Measurements from ENCODE around the gene REEP1. TPM values are rescaled to one million over a fixed set of nuclear protein-coding genes. Genes with fewer than 3 reads are reported as not detected.

The REEP1 gene
- total and polyA plus RNA-seq, 9 of the 15 experiments (the other 6 are each of a cell fraction or from before 2014, with no cell fraction given) = 0.11 to 0.67 (median 0.13) TPM

- TF ChIP-seq CEBPZ (IDR thresholded peaks at IDR 0.05; ENCODE audit: borderline replicate concordance, low read depth, low read length) = no peak
- no peak for TF ChIP-seq SMARCE1 (IDR thresholded peaks at IDR 0.05)
- TF ChIP-seq ZNF197 (CRISPR knock-in tag; IDR thresholded peaks at IDR 0.05; ENCODE audit: low read depth) = no peak
- TF ChIP-seq ZNF707 (CRISPR knock-in tag; conservative IDR thresholded peaks at IDR 0.05) = no peak
- peak; percentile 83 for TF ChIP-seq C11orf30 (IDR thresholded peaks at IDR 0.05; ENCODE audit: low read depth)
- no peak for TF ChIP-seq PHF8 (IDR thresholded peaks at IDR 0.05; ENCODE audit: borderline replicate concordance, low read length)
Measured at GRCh38 chr2:86301711-86302202, 35.7 kb downstream of the REEP1 start (continued).

GRCh38 chr2:86301009-86301408, 36.4 kb downstream of the REEP1 start:
- no peaks in the 10 kb centered on the region for H3K9me1 ChIP-seq (ENCODE audit: control insufficient read depth, insufficient read depth, low read length)
- H3K4me3 ChIP-seq = no peak overlapping the region
- intact Hi-C loops (cut with micrococcal nuclease) = no loop called here
- DNase-seq (ENCODE audit: extremely low read depth in 1 of 4, low spot score in 3 of 4) = no peak
- no peaks in the 10 kb centered on the region for H3K4me1 ChIP-seq (replicated peaks in 1 of 2; ENCODE audit: control insufficient read depth in 2 of 2, insufficient read depth in 2 of 2, low read length in 2 of 2)
- H3K4me2 ChIP-seq (ENCODE audit: insufficient read depth, low read length) = no peak overlapping the region
- BruUV-seq (replicated peaks) = no TSS peak
- ChIA-PET POLR2A (interaction anchor here (0.8 kb wide), 1 partner anchor 80 kb away, joined by 3 read pairs; no protein-coding TSS in a partner anchor), CTCF (ENCODE audit: low intra/inter-chr PET ratio) (no interaction called here)
- WGBS (ENCODE audit: insufficient coverage, low coverage, missing lambda C conversion rate) = 8% methylated on average over 6 of the region's 6 CpGs
- H3K79me2 ChIP-seq (ENCODE audit: control insufficient read depth, insufficient read depth, low read length) = no peaks in the 10 kb centered on the region
- no peak for FAIRE-seq
- H4K20me1 ChIP-seq (replicated peaks; ENCODE audit: control insufficient read depth, insufficient read depth, low read length) = no peaks in the 10 kb centered on the region
- no peaks in the 10 kb centered on the region for H3K36me3 ChIP-seq (ENCODE audit: control insufficient read depth, insufficient read depth, low read length)
- no peak for ATAC-seq
- H3K27me3 ChIP-seq (ENCODE audit: control insufficient read depth in 2 of 2, insufficient read depth in 2 of 2, low read length in 2 of 2) = peaks cover 27 to 45% of the 10 kb centered on the region in 2 experiments; a peak in 3 of 5 replicates
- H3K27ac ChIP-seq (ENCODE audit: extremely low read depth, low read depth, low read length) = no peak overlapping the region; the same call in 2 of the 3 replicates
- H2AFZ ChIP-seq (ENCODE audit: low read depth, low read length) = no peak overlapping the region
- TF ChIP-seq REST (IDR thresholded peaks at IDR 0.05; ENCODE audit: borderline replicate concordance) (peak; percentile 61), REST (CRISPR knock-in tag; IDR thresholded peaks at IDR 0.05; ENCODE audit: low read depth) (no peak), HDGF (IDR thresholded peaks at IDR 0.05) (no peak)
- H3K9ac ChIP-seq (ENCODE audit: insufficient read depth in 1 of 2, low read depth in 2 of 2, low read length in 2 of 2) = no peak overlapping the region
- no peaks in the 10 kb centered on the region for H3K9me3 ChIP-seq (replicated peaks; ENCODE audit: control insufficient read depth, insufficient read depth, low read depth, low read length)
- in situ Hi-C loops (cut with MboI) = no loop called here
